CD4-positive, alpha-beta memory T cell (primary cell): ENCODE results near the gene GPR132. TPM values are rescaled to one million over a fixed set of nuclear protein-coding genes. Genes with fewer than 3 reads are reported as not detected.

ENCODE experiments used
- CTCF ChIA-PET: fragments of 350-600 bp; sonication (Branson Sonifier 250); formaldehyde crosslinking; loops from one replicate; lab custom pipeline; 2021; ENCODE audit warnings: inconsistent platforms; ENCODE audit not compliant: partially characterized antibody; lab: Charles Lee
- POLR2A ChIA-PET: fragments of 350-600 bp; sonication (Branson Sonifier 250); formaldehyde crosslinking; loops from one replicate; lab custom pipeline; 2021; ENCODE audit not compliant: partially characterized antibody; lab: Charles Lee
- DNase-seq, 5 donors: peaks; one replicate each; pipeline versions ENCODE4 v3.0.0 to v3.0.0-alpha.2; 2020 to 2022; ENCODE audit warnings: mixed read lengths in 1 of 5
- H3K27ac ChIP-seq: one replicate; pipeline ENCODE4 v1.7.0; 2013; ENCODE audit warnings: low read depth, low read length
- H3K27me3 ChIP-seq: 2 replicates; pipeline ENCODE4 v1.7.0; 2013; ENCODE audit warnings: mild to moderate bottlenecking, low read length, moderate library complexity; ENCODE audit not compliant: insufficient read depth
- H3K36me3 ChIP-seq: 2 replicates; pipeline ENCODE4 v1.7.0; 2013; ENCODE audit warnings: mild to moderate bottlenecking, low read length, moderate library complexity; ENCODE audit not compliant: insufficient read depth
- H3K4me1 ChIP-seq: 2 replicates; pipeline ENCODE4 v1.7.0; 2013; ENCODE audit warnings: mild to moderate bottlenecking, low read length, moderate library complexity; ENCODE audit not compliant: insufficient read depth
- H3K4me3 ChIP-seq, 2 donors: one replicate each; pipeline ENCODE4 v1.7.0; 2013; ENCODE audit warnings: low read length in 2 of 2, mild to moderate bottlenecking in 1 of 2
- H3K9me3 ChIP-seq, 2 donors: one replicate each; pipeline ENCODE4 v1.7.0; 2013; ENCODE audit warnings: low read length in 2 of 2, control low read depth in 1 of 2; ENCODE audit not compliant: control insufficient read depth in 1 of 2
- H3K27ac Mint-ChIP-seq, 7 donors: one replicate each; pipeline ENCODE4 v1.8.0; 2020 to 2021; ENCODE audit warnings: mixed read lengths in 7 of 7, mild to moderate bottlenecking in 6 of 7, inconsistent platforms in 3 of 7, moderate library complexity in 3 of 7
- H3K27me3 Mint-ChIP-seq, 2 donors: one replicate each; pipeline ENCODE4 v1.8.0; 2020 to 2021; ENCODE audit warnings: mixed read lengths in 2 of 2
- H3K36me3 Mint-ChIP-seq, 2 donors: one replicate each; pipeline ENCODE4 v1.8.0; 2020 to 2021; ENCODE audit warnings: mixed read lengths in 2 of 2, inconsistent platforms in 1 of 2, mild to moderate bottlenecking in 1 of 2
- H3K4me1 Mint-ChIP-seq, 4 donors: one replicate each; pipeline ENCODE4 v1.8.0; 2020 to 2021; ENCODE audit warnings: mixed read lengths in 4 of 4, mild to moderate bottlenecking in 1 of 4
- H3K4me3 Mint-ChIP-seq, 8 donors: one replicate each; pipeline ENCODE4 v1.8.0; 2020 to 2021; ENCODE audit warnings: mixed read lengths in 8 of 8, mild to moderate bottlenecking in 7 of 8, moderate library complexity in 6 of 8, inconsistent platforms in 3 of 8
- H3K9me3 Mint-ChIP-seq, 8 donors: one replicate each; pipeline ENCODE4 v1.8.0; 2020 to 2021; ENCODE audit warnings: mixed read lengths in 8 of 8, mild to moderate bottlenecking in 5 of 8, inconsistent platforms in 3 of 8, moderate library complexity in 1 of 8
- intact Hi-C: fragments of 100-400 bp; cut with micrococcal nuclease; formaldehyde crosslinking; loops from one replicate; pipeline ENCODE4 v1.15.1; 2023
- polyA plus RNA-seq, 2 donors: library from polyadenylated mRNA; unstranded; fragments of 300-500 nt; fragmentation: Illumina TruSeq; gene quantifications; one replicate each; pipeline ENCODE4 v1.2.3, GENCODE V29; 2021
- total RNA-seq, 2 experiments: library from RNA; stranded (reverse); gene quantifications; one replicate each; pipeline ENCODE4 v1.2.3, GENCODE V29; 2021

The GPR132 gene
- total and polyA plus RNA-seq, 4 experiments from 2014 or later: 4.9 to 49.2 (median 43.7) TPM

GRCh38 chr14:105076805-105077648 lies 11.8 kb upstream of the GPR132 start:
- H3K27me3 Mint-ChIP-seq: no peaks in the 10 kb centered on the region
- peak overlapping the region in 6 of 7 donors; percentile 65 to 93 (median 77) for H3K27ac Mint-ChIP-seq
- Histone ChIP-seq H3K36me3 (no peaks in the 10 kb centered on the region), H3K4me3 (no peak overlapping the region), H3K4me1 (peaks cover 25% of the 10 kb centered on the region), H3K27ac (no peak overlapping the region), H3K9me3 (no peaks in the 10 kb centered on the region), H3K27me3 (no peaks in the 10 kb centered on the region)
- H3K9me3 Mint-ChIP-seq: peaks cover 0 to 3% (median 0%) of the 10 kb centered on the region in 8 donors
- H3K36me3 Mint-ChIP-seq: no peaks in the 10 kb centered on the region
- intact Hi-C loops: no loop called here
- CTCF ChIA-PET: interaction anchor here (0.9 to 1.1 kb wide), 2 partner anchors 10 to 104 kb away, joined by 3 to 4 read pairs; no protein-coding TSS in a partner anchor
- peaks cover 16 to 39% (median 19%) of the 10 kb centered on the region in 4 donors for H3K4me1 Mint-ChIP-seq
- POLR2A ChIA-PET: interaction anchor here (1.2 to 8.6 kb wide), 4 partner anchors 9 to 16 kb away, joined by 5 to 44 read pairs (median 23); partner anchors contain the start of gene GPR132
- peak overlapping the region; percentile 40 to 74 (median 57) for H3K4me3 Mint-ChIP-seq
- no peak for DNase-seq

GRCh38 chr14:105076296-105076804 lies 11.1 kb upstream of the GPR132 start:
- intact Hi-C loops: no loop called here
- Mint-ChIP-seq H3K4me1 (peaks cover 16 to 44% (median 23%) of the 10 kb centered on the region in 4 donors), H3K9me3 (peaks cover 0 to 3% (median 0%) of the 10 kb centered on the region in 8 donors), H3K36me3 (no peaks in the 10 kb centered on the region), H3K27me3 (no peaks in the 10 kb centered on the region), H3K27ac (peak overlapping the region in 3 of 7 donors; percentile 14 to 82 (median 76)), H3K4me3 (peak overlapping the region in 6 of 8 donors; percentile 22 to 74 (median 56))
- CTCF ChIA-PET: interaction anchor here (0.9 to 1.8 kb wide), 3 partner anchors 10 to 103 kb away, joined by 3 to 8 read pairs (median 5); partner anchors contain the start of gene GPR132
- no peak overlapping the region for H3K4me3 ChIP-seq
- peaks cover 25% of the 10 kb centered on the region for H3K4me1 ChIP-seq
- no peak overlapping the region for H3K27ac ChIP-seq
- H3K36me3 ChIP-seq: no peaks in the 10 kb centered on the region
- H3K9me3 ChIP-seq: no peaks in the 10 kb centered on the region
- no peak for DNase-seq
- POLR2A ChIA-PET: interaction anchor here (1.5 to 8.6 kb wide), 4 partner anchors 9 to 15 kb away, joined by 13 to 44 read pairs (median 34); partner anchors contain the start of gene GPR132
- H3K27me3 ChIP-seq: no peaks in the 10 kb centered on the region

DNA sequence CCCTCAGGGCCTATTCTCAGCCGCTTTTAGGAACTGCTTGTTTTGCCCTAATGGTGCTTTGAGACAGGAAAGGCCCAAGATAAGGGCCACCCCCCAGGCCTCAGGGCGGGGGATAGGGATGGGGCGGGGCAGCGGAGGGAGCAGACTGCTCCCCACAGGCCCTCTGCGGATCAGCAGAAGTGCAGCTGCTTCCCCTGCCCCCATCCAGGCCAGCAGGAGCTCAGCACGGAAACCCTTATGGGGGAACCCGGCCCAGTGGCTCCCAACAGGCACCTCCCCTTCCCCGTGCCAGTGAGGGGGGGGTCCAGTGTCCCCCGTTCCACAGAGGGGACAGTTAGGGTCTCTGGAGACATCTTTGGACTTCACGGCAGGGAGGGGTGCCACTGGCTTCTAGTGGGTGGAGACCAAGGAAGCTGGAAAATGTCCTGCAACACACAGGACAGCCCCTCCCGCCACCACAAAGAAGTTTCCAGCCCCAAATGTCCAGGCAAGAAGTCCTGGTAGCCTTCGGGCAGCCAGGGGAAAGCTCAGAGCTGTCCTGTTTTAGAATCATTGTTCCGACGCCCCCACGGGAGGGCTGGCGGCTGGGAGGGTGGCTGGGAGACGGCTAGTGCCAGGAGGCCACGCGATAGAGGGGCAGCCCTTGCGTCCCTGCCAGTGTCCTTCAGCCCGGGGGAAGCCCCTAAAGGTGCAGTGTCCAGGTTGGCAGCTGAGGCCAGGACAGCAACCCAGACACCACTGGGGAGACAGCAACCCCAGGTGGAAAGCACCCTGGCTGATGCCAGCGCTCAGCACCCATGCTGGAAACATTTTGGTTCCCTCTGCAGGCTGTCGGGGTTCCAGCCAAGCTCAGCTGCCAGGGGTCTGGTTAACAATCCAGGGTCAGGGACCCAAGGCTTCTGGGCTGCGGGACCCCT lies 10.4 kb upstream of the GPR132 start:
- ChIA-PET POLR2A (interaction anchor here (1.5 to 8.6 kb wide), 4 partner anchors 8 to 15 kb away, joined by 13 to 44 read pairs (median 34); partner anchors contain the start of gene GPR132), CTCF (interaction anchor here (0.9 to 1.8 kb wide), 4 partner anchors 10 to 414 kb away, joined by 3 to 8 read pairs (median 4); partner anchors contain the start of gene GPR132)
- Histone ChIP-seq H3K27me3 (no peaks in the 10 kb centered on the region), H3K9me3 (no peaks in the 10 kb centered on the region), H3K36me3 (no peaks in the 10 kb centered on the region), H3K27ac (no peak overlapping the region), H3K4me1 (peaks cover 27% of the 10 kb centered on the region), H3K4me3 (no peak overlapping the region)
- DNase-seq: no peak
- peaks cover 16 to 48% (median 23%) of the 10 kb centered on the region in 4 donors for H3K4me1 Mint-ChIP-seq
- no peaks in the 10 kb centered on the region for H3K36me3 Mint-ChIP-seq
- H3K27ac Mint-ChIP-seq: no peak overlapping the region
- peak overlapping the region in 2 of 8 donors; percentile 6 to 46 for H3K4me3 Mint-ChIP-seq
- intact Hi-C loops: no loop called here
- H3K9me3 Mint-ChIP-seq: peaks cover 0 to 3% (median 0%) of the 10 kb centered on the region in 8 donors
- no peaks in the 10 kb centered on the region for H3K27me3 Mint-ChIP-seq

GRCh38 chr14:105074601-105075053 lies 9.4 kb upstream of the GPR132 start:
- H3K4me1 ChIP-seq: peaks cover 37% of the 10 kb centered on the region
- no peak overlapping the region for H3K27ac ChIP-seq
- H3K4me3 ChIP-seq: no peak overlapping the region
- Mint-ChIP-seq H3K4me1 (peaks cover 23 to 51% (median 31%) of the 10 kb centered on the region in 4 donors), H3K27ac (peak overlapping the region in 1 of 7 donors; percentile 2), H3K27me3 (no peaks in the 10 kb centered on the region), H3K36me3 (no peaks in the 10 kb centered on the region), H3K4me3 (no peak overlapping the region), H3K9me3 (no peaks in the 10 kb centered on the region)
- H3K9me3 ChIP-seq: no peaks in the 10 kb centered on the region
- no peaks in the 10 kb centered on the region for H3K36me3 ChIP-seq
- POLR2A ChIA-PET: interaction anchor here (3.8 to 8.6 kb wide), 3 partner anchors 9 to 14 kb away, joined by 30 to 44 read pairs (median 39); partner anchors contain the start of gene GPR132
- intact Hi-C loops: no loop called here
- H3K27me3 ChIP-seq: no peaks in the 10 kb centered on the region
- CTCF ChIA-PET: interaction anchor here (1.5 to 4.3 kb wide), 3 partner anchors 9 to 415 kb away, joined by 3 to 32 read pairs (median 5); partner anchors contain the start of gene GPR132
- no peak for DNase-seq

DNA sequence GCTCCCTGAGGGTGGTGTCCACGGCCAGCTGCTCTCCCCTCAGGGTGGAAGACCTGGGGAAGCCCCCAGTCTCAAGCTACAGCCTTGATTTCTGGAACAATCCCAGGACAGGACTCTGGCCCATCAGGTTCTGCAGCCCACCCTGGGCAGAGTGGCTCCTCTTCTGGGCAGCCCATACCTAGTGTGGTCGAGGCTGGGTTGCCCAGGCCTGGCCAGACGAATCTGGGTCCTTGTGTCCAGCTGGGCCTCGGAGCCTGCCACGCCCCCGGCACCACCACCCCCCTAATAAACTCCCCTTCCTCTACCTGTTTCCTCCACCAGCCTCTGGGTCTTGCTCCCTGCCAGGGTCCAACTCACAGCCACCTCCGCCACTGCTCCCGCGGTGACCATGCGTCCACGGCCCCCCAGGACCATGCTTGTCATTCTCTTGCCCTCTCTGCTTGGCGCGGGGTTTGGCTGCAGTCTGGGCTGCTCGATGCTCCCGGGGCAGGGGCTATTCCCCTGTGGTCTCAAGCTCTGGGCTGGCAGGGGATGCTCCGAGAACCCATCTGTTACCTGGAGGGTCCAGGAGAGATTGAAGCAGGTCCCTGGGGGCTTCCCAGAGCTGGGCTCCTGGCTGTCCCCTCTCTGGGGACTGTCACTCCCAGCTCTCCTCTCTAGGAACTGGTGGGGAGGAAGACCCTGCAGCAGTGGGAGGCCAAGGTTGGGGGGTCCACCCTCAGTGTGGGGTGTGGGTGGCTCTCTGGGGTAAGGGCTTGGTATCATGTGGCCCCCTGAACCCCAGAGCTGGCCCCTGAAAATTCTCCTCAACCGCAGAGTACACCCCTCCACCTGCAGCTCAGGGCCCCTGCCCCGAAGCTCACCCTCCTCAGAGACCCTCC lies 8.7 kb upstream of the GPR132 start:
- H3K9me3 Mint-ChIP-seq: no peaks in the 10 kb centered on the region
- Histone ChIP-seq H3K36me3 (no peaks in the 10 kb centered on the region), H3K27ac (no peak overlapping the region), H3K27me3 (no peaks in the 10 kb centered on the region), H3K4me1 (peaks cover 44% of the 10 kb centered on the region), H3K4me3 (no peak overlapping the region), H3K9me3 (no peaks in the 10 kb centered on the region)
- DNase-seq: no peak
- ChIA-PET CTCF (interaction anchor here (1.5 to 4.3 kb wide), 4 partner anchors 14 to 416 kb away, joined by 3 to 32 read pairs (median 8); no protein-coding TSS in a partner anchor), POLR2A (interaction anchor here (3.8 to 8.6 kb wide), 3 partner anchors 8 to 13 kb away, joined by 30 to 44 read pairs (median 39); partner anchors contain the start of gene GPR132)
- H3K27ac Mint-ChIP-seq: peak overlapping the region in 1 of 7 donors; percentile 68
- peaks cover 26 to 56% (median 35%) of the 10 kb centered on the region in 4 donors for H3K4me1 Mint-ChIP-seq
- intact Hi-C loops: no loop called here
- no peak overlapping the region for H3K4me3 Mint-ChIP-seq
- no peaks in the 10 kb centered on the region for H3K27me3 Mint-ChIP-seq
- H3K36me3 Mint-ChIP-seq: no peaks in the 10 kb centered on the region
